ENCODE results near the gene HYPK.

- no peak for TF ChIP-seq CTCF (IDR thresholded peaks at IDR 0.05; ENCODE audit: control extremely low read depth in 1 of 3, insufficient read depth in 1 of 3, low read depth in 1 of 3, low read length in 3 of 3)
- TF ChIP-seq EP300 (IDR thresholded peaks at IDR 0.05; ENCODE audit: borderline replicate concordance in 1 of 2, low read depth in 2 of 2, low read length in 2 of 2), result no peak
- no peak for TF ChIP-seq CEBPB (IDR thresholded peaks at IDR 0.05; ENCODE audit: low read depth, low read length)
These were observed 27.8 kb upstream of the HYPK start for GRCh38 chr15:43772624-43773023.
